ENCODE measurements around the gene TXNDC2.
"Not testable (repeated sequence)": the region's sequence is repeated elsewhere in the genome, so short reads cannot be mapped to it uniquely, and the experiment has no call there.

DNA sequence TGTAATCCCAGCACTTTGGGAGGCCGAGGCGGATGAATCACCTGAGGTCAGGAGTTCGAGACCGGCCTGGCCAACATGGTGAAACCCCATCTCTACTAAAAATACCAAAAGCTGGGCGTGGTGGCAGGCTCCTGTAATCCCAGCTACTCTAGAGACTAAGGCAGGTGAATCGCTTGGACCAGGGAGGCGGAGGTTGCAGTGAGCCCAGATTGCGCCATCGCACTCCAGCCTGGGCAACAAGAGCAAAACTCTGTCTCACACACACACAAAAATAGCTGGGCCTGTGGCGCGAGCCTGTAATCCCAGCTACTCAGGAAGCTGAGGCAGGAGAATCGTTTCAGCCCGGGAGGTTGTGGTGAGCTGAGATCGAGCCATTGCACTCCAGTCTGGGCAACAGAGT lies 16.5 kb downstream of the TXNDC2 start:
- TF ChIP-seq, protein P1, sequence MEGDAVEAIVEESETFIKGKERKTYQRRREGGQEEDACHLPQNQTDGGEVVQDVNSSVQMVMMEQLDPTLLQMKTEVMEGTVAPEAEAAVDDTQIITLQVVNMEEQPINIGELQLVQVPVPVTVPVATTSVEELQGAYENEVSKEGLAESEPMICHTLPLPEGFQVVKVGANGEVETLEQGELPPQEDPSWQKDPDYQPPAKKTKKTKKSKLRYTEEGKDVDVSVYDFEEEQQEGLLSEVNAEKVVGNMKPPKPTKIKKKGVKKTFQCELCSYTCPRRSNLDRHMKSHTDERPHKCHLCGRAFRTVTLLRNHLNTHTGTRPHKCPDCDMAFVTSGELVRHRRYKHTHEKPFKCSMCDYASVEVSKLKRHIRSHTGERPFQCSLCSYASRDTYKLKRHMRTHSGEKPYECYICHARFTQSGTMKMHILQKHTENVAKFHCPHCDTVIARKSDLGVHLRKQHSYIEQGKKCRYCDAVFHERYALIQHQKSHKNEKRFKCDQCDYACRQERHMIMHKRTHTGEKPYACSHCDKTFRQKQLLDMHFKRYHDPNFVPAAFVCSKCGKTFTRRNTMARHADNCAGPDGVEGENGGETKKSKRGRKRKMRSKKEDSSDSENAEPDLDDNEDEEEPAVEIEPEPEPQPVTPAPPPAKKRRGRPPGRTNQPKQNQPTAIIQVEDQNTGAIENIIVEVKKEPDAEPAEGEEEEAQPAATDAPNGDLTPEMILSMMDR (IDR thresholded peaks at IDR 0.05), result not testable (repeated sequence)
- TF ChIP-seq POLR2A, EP300 (IDR thresholded peaks at IDR 0.05): not testable (repeated sequence)
